Measurements from ENCODE around the gene ANAPC7. TPM values are rescaled to one million over a fixed set of nuclear protein-coding genes. Genes with fewer than 3 reads are reported as not detected.

ANAPC7 gene
- total and polyA plus RNA-seq, 2 of the 13 experiments (the other 11 are each of a cell fraction or from before 2014, with no cell fraction given) = 40.0 to 69.1 TPM

GRCh38 chr12:110449799-110450497, 46.4 kb upstream of the ANAPC7 start, which contains the start of gene ARPC3 (continued):
- TF ChIP-seq MXD4 (CRISPR knock-in tag; IDR thresholded peaks at IDR 0.05) (peak; percentile 53; the same call in 1 of the 2 replicates), KDM2A (CRISPR knock-in tag; IDR thresholded peaks at IDR 0.05; ENCODE audit: borderline replicate concordance, low read depth) (peak; percentile 94), PAF1 (CRISPR knock-in tag; IDR thresholded peaks at IDR 0.05) (no peak), SMYD3 (CRISPR knock-in tag; IDR thresholded peaks at IDR 0.05) (no peak; the same call in 1 of the 2 replicates), TBL1XR1 (IDR thresholded peaks at IDR 0.05; ENCODE audit: borderline replicate concordance, low read length, partially characterized antibody) (no peak), RERE (CRISPR knock-in tag; IDR thresholded peaks at IDR 0.05; ENCODE audit: low read depth) (no peak), ZNF547 (CRISPR knock-in tag; IDR thresholded peaks at IDR 0.05) (peak; percentile 81; the same call in 1 of the 2 replicates), USF2 (IDR thresholded peaks at IDR 0.05; ENCODE audit: low read depth, low read length) (no peak), USF2 (CRISPR knock-in tag; IDR thresholded peaks at IDR 0.05; ENCODE audit: borderline replicate concordance) (no peak), ZNF451 (CRISPR knock-in tag; IDR thresholded peaks at IDR 0.05) (no peak), CREBL2 (CRISPR knock-in tag; IDR thresholded peaks at IDR 0.05; ENCODE audit: borderline replicate concordance) (no peak), ASH2L (IDR thresholded peaks at IDR 0.05; ENCODE audit: insufficient read length, low read depth, low read length) (peak; percentile 72), ZNF224 (CRISPR knock-in tag; IDR thresholded peaks at IDR 0.05) (0 out of 2 replicates have a peak, but pooled peaks have one; percentile 14), ZBTB37 (CRISPR knock-in tag; IDR thresholded peaks at IDR 0.05) (no peak), STAG1 (CRISPR knock-in tag; IDR thresholded peaks at IDR 0.05) (peak; percentile 94)
- TF ChIP-seq, protein P1, sequence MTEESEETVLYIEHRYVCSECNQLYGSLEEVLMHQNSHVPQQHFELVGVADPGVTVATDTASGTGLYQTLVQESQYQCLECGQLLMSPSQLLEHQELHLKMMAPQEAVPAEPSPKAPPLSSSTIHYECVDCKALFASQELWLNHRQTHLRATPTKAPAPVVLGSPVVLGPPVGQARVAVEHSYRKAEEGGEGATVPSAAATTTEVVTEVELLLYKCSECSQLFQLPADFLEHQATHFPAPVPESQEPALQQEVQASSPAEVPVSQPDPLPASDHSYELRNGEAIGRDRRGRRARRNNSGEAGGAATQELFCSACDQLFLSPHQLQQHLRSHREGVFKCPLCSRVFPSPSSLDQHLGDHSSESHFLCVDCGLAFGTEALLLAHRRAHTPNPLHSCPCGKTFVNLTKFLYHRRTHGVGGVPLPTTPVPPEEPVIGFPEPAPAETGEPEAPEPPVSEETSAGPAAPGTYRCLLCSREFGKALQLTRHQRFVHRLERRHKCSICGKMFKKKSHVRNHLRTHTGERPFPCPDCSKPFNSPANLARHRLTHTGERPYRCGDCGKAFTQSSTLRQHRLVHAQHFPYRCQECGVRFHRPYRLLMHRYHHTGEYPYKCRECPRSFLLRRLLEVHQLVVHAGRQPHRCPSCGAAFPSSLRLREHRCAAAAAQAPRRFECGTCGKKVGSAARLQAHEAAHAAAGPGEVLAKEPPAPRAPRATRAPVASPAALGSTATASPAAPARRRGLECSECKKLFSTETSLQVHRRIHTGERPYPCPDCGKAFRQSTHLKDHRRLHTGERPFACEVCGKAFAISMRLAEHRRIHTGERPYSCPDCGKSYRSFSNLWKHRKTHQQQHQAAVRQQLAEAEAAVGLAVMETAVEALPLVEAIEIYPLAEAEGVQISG (CRISPR knock-in tag; IDR thresholded peaks at IDR 0.05) = peak; percentile 89

Measured in HepG2 (cell line).